CD4-positive, alpha-beta T cell treated with Interleukin-1 beta for 1 hour (primary cell): ENCODE measurements around the gene AMOTL2.
A peak's percentile ranks its signal among the peaks of the same experiment; 100 is the strongest.

Source experiments
- DNase-seq, 2 donors: peaks; one replicate each; pipeline ENCODE4 v3.0.0-alpha.2; 2020 to 2022

Gene AMOTL2

DNA sequence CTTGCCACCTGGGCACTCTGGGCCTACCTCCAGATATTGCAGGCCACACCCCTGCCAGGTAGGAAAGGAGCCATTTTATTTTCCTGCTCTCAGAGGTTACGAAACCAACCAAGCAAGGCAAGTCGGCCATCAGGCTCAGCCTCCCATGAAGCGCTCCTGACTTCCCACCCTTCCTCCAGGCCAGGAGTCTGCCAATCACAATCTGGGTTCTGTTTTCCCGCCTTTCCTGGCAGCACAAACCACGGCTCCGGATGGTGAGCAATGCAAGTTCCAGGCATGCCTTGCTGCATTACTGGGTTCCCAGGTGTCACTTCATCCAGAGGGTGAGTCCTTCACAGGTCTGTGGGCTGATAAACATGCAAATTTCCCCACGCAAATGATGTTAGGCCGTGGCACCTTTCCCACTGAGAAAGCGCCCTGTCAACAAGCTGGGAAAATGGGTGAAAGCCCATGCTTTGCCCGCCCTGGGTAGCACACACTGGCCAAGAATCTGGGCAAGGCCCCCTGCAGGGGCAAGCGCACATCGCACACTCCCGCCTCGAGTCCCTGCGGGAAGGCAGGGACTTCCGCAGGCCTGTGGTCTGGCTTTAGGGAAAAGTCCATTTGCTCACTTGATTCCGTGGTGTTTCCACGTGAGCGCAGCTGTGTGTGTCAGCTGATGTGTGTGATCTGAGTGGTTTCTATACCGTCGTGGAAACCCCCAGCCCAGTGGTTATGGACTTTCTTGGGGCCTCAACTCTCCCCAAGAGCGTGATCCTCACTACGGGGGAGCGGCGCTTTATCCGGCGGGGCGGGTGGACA is 62.0 kb downstream of the AMOTL2 start:
- no peak for DNase-seq

DNA sequence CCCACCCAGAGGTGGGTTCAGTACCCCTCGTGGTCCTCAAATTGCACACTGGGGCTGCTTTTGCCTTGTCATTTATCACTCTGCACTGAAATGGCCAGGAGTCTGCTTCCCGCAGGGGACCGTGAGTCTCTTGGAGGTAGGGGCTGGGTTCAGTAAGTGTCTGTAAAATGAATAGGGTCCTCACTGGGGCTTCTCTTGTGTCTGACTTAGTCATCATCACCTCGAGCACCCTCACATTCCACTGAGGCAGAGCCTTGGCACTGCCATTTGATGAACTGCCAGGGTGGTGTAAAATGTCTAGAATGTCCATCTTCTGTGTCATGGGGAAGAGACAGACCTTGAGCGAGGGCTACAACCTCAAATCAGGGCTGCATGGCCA is 62.6 kb downstream of the AMOTL2 start:
- DNase-seq: no peak

DNA sequence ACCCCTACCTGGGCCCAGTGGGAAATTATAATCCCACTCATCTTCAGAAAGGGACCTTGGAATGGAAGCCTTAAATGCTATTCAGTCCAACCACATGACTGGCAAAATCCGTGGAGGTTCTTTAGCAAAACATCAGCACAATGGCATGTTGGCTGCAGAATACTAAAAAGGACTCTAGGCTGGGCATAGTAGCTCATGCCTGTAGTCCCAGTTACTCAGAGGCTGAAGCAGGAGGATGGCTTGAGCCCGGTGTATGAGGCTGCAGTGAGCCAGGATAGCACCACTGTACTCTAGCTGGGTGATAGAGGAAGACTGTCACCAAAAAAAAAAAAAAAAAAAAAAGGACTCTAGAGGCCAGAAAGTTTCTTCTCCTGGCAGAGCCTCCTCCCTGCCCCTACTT is 63.0 kb downstream of the AMOTL2 start:
- no peak for DNase-seq

DNA sequence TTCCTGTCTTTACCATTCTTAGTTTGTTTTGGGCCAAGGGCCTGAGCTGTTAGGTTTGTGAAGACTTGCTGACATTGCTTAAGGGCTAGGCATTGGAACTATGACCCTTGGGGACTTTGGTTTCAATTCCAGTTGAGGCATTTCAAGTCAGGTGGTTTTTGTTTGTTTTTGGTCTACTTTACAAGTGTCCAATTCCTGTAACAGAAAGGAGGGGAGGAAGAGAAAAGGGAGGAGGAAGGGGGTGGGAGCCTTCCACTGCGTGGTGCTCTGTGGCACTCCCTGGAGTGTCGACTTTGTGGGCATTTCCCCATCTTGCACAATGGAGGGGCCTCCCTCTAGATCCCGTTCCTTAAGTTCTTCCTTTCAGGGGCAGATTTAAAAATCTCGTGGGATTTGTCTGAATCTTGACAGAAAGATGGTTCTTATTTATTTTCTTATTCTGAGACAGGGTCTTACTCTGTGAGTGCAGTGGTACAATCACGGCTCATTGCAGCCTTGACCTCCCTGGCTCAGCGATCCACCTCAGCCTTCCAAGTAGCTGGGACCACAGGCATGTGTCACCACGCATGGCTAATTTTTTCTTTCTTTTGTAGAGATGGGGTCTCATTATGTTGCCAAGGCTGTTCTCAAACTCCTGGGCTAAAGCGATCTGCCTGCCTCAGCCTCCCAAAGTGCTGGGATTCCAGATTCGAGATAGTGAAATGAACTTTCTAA is 64.1 kb downstream of the AMOTL2 start:
- DNase-seq: no peak

DNA sequence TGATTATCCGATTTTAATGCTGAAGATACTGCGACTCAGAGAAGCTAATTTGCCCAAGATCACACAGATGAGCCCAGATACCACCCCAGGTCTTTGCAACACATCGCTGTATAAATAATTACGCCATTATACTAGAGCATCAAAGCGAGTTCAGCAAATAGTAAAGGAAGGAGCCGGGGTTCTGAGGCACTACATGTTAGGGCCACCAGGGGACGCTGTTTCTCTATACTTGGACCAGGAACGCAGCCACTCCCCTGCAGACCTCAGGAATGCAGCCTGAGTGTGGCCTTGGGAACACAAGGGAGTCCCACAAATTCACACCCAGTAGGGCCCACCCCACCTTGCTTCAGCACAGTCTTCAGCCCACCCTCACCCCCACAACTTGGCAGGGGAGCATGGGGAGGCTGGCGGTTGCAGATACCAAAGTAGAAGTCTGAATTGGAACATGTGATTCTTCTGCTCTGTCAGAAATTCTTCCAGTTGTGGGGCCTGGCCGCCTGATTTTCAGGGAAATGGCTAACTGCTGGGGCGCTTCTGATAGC is 65.8 kb downstream of the AMOTL2 start:
- peak; percentile 59 to 71 for DNase-seq

DNA sequence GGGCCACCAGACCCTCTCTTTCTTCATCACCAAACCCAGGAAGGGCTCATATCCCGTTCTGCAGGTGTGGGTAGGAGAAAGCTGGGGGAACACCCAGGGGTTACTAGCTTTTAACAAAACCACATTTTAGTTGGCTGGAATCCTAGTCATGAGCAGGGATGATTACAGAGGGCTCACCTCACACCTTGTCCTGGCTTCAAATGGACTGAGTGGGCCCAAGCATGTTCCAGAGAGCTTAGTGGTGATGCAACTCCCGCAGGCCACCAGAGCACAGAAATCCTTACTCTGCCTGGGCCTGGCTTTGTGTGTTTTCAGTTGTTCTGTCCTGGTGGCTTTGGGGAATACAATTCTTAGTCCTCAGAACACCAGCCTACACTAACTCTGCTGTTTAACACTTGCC is 66.8 kb downstream of the AMOTL2 start:
- no peak for DNase-seq

DNA sequence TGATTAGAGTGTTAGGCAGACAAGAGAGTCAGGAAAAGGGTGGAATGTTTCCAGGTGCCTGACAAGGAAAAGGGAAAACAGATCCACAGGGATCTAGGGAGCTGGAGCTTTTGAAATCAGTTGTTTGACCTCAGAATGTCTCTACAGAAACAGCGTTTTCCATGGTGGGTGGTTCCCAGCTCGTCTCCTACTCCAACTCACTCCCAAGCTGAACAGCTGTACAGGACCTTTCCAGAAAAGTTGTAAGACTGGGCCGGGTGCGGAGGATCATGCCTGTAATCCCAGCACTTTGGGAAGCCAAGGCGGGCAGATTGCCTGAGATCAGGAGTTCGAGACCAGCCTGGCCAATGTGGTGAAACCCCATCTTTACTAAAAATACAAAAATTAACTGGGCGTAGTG is 67.9 kb downstream of the AMOTL2 start:
- DNase-seq: no peak
